HepG2 (cell line): Measurements from ENCODE around the gene CD248. TPM values are rescaled to one million over a fixed set of nuclear protein-coding genes. Genes with fewer than 3 reads are reported as not detected.

Experiments used
- BCL6 ChIP-seq: IDR thresholded peaks from 2 replicates; pipeline ENCODE4 v1.6.1; 2016; ENCODE audit warnings: missing genetic modification reagents, missing compliant biosample characterization
- CC2D1A ChIP-seq: sonication (generic); formaldehyde crosslinking; IDR thresholded peaks from 2 replicates; pipeline ENCODE4 v1.8.1; 2023; ENCODE audit warnings: mild to moderate bottlenecking, missing genetic modification reagents
- CREB3 ChIP-seq: sonication (generic); formaldehyde crosslinking; IDR thresholded peaks from 2 replicates; pipeline ENCODE4 v1.5.0; 2020; ENCODE audit warnings: missing genetic modification reagents
- EP300 ChIP-seq, 3 experiments: sonication (generic) in 1 of 3; formaldehyde crosslinking in 1 of 3; IDR thresholded peaks; 2 replicates each; pipeline versions ENCODE4 v1.5.1 to v1.6.1; 2011 to 2020; ENCODE audit warnings: low read depth in 2 of 3, low read length in 2 of 3, borderline replicate concordance in 1 of 3, improper control_type of control experiment in 1 of 3, mild to moderate bottlenecking in 1 of 3, missing genetic modification reagents in 1 of 3, moderate library complexity in 1 of 3
- HOXD1 ChIP-seq: sonication (generic); formaldehyde crosslinking; IDR thresholded peaks from 2 replicates; pipeline ENCODE4 v1.5.0; 2020; ENCODE audit warnings: missing genetic modification reagents
- IKZF4 ChIP-seq: sonication (generic); formaldehyde crosslinking; IDR thresholded peaks from 2 replicates; pipeline ENCODE4 v1.5.1; 2020; ENCODE audit warnings: borderline replicate concordance, mild to moderate bottlenecking, low read depth, missing genetic modification reagents; ENCODE audit errors: not compliant biosample characterization
- MAZ ChIP-seq, 2 experiments: sonication (generic) in 1 of 2; formaldehyde crosslinking in 1 of 2; IDR thresholded peaks; 2 replicates each; pipeline versions ENCODE4 v1.5.0 to v1.6.1; 2012 to 2020; ENCODE audit warnings: low read depth in 2 of 2, mild to moderate bottlenecking in 2 of 2, borderline replicate concordance in 1 of 2, improper control_type of control experiment in 1 of 2, low read length in 1 of 2, missing genetic modification reagents in 1 of 2, moderate library complexity in 1 of 2
- NFAT5 ChIP-seq: sonication (generic); formaldehyde crosslinking; IDR thresholded peaks from 2 replicates; pipeline ENCODE4 v1.4.0; 2020; ENCODE audit warnings: missing genetic modification reagents
- PAX8 ChIP-seq: sonication (generic); formaldehyde crosslinking; IDR thresholded peaks from 2 replicates; pipeline ENCODE4 v1.8.0; 2022; ENCODE audit warnings: mild to moderate bottlenecking, missing genetic modification reagents, borderline replicate concordance
- PLSCR1 ChIP-seq: sonication (generic); formaldehyde crosslinking; IDR thresholded peaks from 2 replicates; pipeline ENCODE4 v1.5.0; 2020; ENCODE audit warnings: missing genetic modification reagents, mild to moderate bottlenecking, borderline replicate concordance
- RORA ChIP-seq: sonication (generic); formaldehyde crosslinking; IDR thresholded peaks from 2 replicates; pipeline ENCODE4 v1.5.0; 2020; ENCODE audit warnings: mild to moderate bottlenecking, missing genetic modification reagents, moderate library complexity
- SAP130 ChIP-seq: IDR thresholded peaks from 2 replicates; pipeline ENCODE4 v1.6.1; 2016; ENCODE audit warnings: low read depth
- TGIF2 ChIP-seq: IDR thresholded peaks from 2 replicates; pipeline ENCODE4 v1.6.1; 2016; ENCODE audit warnings: control low read depth, missing compliant biosample characterization
- ZBTB7B ChIP-seq: sonication (generic); formaldehyde crosslinking; IDR thresholded peaks from 2 replicates; pipeline ENCODE4 v1.4.0; 2020; ENCODE audit warnings: missing genetic modification reagents
- ZNF18 ChIP-seq: sonication (generic); formaldehyde crosslinking; IDR thresholded peaks from 2 replicates; pipeline ENCODE4 v1.8.0; 2022; ENCODE audit warnings: mild to moderate bottlenecking, missing genetic modification reagents; ENCODE audit not compliant: insufficient replicate concordance
- ZNF292 ChIP-seq: sonication (generic); formaldehyde crosslinking; IDR thresholded peaks from 2 replicates; pipeline ENCODE4 v1.8.1; 2022; ENCODE audit warnings: mild to moderate bottlenecking, low read depth, missing genetic modification reagents, borderline replicate concordance
- ZNF432 ChIP-seq: sonication (generic); formaldehyde crosslinking; IDR thresholded peaks from 2 replicates; pipeline ENCODE4 v1.5.0; 2020; ENCODE audit warnings: missing genetic modification reagents, mild to moderate bottlenecking, borderline replicate concordance
- ZNF740 ChIP-seq: sonication (generic); formaldehyde crosslinking; IDR thresholded peaks from 2 replicates; pipeline ENCODE4 v1.4.0; 2020; ENCODE audit warnings: missing genetic modification reagents
- polyA plus RNA-seq, 8 experiments: library from polyadenylated mRNA; depleted of rRNA in 3 of 8; stranded (reverse) in 7 of 8; unstranded in 1 of 8; fragments of >200 nt; fragmentation: Illumina TruSeq in 4 of 8; extraction: Trizol in 4 of 8; gene quantifications; 2 replicates each; pipeline versions ENCODE4 v1.2.1 to v1.2.3, GENCODE V29; 2011 to 2016; ENCODE audit warnings: low read depth in 4 of 8, missing spikeins in 1 of 8, mixed read lengths in 1 of 8; ENCODE audit not compliant: insufficient read depth in 1 of 8
- total RNA-seq, 5 experiments: library from RNA; depleted of rRNA; stranded (reverse); fragments of >200 nt; fragmentation: Illumina TruSeq; extraction: Trizol; gene quantifications; 2 replicates each; pipeline ENCODE4 v1.2.3, GENCODE V29; 2016; ENCODE audit warnings: low read depth in 1 of 5

Gene CD248
- total and polyA plus RNA-seq, 2 of the 13 experiments (the other 11 are each of a cell fraction or from before 2014, with no cell fraction given), result 0.25 to 0.35 TPM

GRCh38 chr11:66289548-66290329 lies 27.1 kb downstream of the CD248 start (continued):
- TF ChIP-seq HOXD1 (no peak), EP300 (IDR thresholded peaks at IDR 0.05; ENCODE audit: low read depth in 2 of 2, low read length in 2 of 2) (no peak), EP300 (CRISPR knock-in tag; IDR thresholded peaks at IDR 0.05; ENCODE audit: borderline replicate concordance) (no peak), ZBTB7B (CRISPR knock-in tag) (0 out of 2 replicates have a peak, but pooled peaks have one; percentile 23), CREB3 (CRISPR knock-in tag) (peak; percentile 94; the same call in 1 of the 2 replicates), CC2D1A (CRISPR knock-in tag) (no peak), NFAT5 (CRISPR knock-in tag) (no peak), ZNF18 (CRISPR knock-in tag) (no peak), ZNF432 (CRISPR knock-in tag) (no peak), ZNF292 (0 out of 2 replicates have a peak, but pooled peaks have one; percentile 36), BCL6 (peak; percentile 9; the same call in 1 of the 2 replicates), IKZF4 (CRISPR knock-in tag) (peak; percentile 31), PLSCR1 (CRISPR knock-in tag) (no peak), ZNF740 (peak; percentile 12; the same call in 1 of the 2 replicates), PAX8 (CRISPR knock-in tag) (no peak), RORA (CRISPR knock-in tag) (no peak), MAZ (IDR thresholded peaks at IDR 0.05; ENCODE audit: borderline replicate concordance, low read depth, low read length) (no peak), MAZ (CRISPR knock-in tag; IDR thresholded peaks at IDR 0.05; ENCODE audit: low read depth) (no peak), SAP130 (CRISPR knock-in tag) (peak; percentile 94), TGIF2 (CRISPR knock-in tag) (peak; percentile 95)
